C1 segment of cervical spinal cord (tissue), 14 donors: ENCODE measurements around the gene ABAT.

ENCODE experiments used
- DNase-seq, 14 donors: peaks; one replicate each; lab custom pipeline; 2025; lab: John Stamatoyannopoulos, UW

Gene ABAT

DNA sequence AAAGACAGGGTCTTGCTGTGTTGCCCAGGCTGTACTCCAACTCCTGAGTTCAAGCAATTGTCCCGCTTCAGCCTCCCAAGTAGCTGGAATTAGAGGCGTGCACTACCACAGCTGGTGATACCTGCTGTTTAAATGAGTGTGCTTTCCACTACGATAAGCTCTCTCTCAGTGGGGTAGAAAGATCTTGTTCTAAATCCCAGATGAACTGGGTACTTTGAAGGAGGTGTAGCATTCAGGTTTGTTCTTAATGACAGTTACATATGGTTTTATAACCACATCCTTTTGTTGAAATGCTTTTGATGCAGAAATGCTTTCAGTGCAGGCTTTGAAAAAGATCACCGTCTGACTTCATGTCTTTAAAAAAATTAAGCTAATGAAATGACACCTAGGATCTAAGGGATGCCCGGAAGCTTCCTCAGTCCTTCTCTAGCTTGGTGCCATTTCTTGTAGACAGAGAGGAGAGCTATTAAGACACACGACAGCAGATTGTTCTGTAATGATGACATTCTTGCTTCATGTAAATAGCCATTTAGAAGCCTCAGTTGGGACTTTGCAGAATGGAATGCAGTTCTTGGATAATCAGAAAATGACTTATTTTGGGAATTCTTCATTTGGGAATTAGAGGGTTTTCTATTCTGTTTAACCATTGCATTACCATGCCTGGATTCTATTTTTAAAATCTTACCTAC lies 142.7 kb downstream of the ABAT start:
- no peak for DNase-seq

DNA sequence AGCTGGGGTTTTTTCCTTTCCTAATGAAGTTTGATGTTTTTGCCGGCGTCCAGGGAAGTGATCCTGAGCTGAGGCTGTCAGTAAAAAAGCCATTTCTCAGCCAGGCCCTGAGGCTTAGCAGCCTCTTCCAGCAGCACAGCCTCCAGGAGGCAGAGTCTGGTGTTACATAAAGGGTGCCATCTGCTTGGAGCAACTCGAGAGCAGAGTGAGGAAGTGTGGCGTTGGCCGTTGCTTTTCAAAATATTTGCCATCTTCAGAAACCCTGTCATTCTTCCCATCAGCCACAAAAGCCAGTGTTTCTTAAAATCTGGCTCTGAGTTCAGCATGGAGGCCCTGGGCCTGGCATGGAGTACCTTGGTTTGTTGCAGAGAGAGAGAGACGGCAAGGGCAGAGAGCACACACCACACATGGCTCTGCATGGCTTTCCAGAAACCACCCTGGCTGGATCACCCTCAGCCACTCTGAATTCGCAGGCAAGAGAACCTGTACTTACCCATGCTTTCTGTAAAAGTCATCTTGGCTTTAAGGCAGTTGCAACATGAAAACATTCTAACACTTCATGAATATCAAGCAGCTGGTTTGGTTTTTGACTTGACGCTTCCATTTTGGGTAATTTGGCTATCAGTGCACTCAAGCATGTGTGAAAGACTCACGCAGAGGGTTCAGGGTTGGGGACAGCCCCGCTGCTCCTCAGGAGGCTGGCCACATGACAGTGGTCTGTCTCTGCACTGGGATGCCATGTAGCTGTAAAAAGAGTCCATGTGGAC lies 144.3 kb downstream of the ABAT start:
- no peak for DNase-seq

DNA sequence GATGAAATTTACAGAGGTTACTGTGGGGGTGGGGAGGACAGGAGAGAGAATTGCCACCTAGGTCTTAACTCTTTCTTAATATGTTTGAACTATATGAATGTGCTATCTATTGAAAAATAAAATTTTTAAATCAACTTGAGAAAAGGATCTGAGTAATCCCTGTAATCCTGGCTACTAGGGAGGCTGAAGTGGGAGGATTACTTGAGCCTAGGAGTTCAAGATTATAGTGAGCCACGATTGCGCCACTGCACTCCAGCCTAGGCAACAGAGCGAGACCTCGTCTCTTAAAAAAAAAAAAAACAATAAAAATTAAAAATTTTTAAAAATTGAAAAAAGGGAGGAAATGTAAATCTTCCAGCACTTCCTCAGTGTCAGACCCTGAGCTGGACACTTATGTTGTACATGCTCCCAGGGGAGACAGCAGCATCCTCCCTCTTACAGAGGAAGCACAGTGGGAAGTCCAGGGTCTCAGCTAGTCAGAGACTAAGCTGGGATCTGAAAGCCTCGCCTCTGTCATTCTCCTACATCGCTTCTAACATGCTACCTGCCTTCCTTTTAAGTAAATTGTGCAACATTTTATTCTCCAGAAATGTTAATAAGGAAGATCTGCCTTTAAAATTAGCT lies 145.1 kb downstream of the ABAT start:
- no peak for DNase-seq

DNA sequence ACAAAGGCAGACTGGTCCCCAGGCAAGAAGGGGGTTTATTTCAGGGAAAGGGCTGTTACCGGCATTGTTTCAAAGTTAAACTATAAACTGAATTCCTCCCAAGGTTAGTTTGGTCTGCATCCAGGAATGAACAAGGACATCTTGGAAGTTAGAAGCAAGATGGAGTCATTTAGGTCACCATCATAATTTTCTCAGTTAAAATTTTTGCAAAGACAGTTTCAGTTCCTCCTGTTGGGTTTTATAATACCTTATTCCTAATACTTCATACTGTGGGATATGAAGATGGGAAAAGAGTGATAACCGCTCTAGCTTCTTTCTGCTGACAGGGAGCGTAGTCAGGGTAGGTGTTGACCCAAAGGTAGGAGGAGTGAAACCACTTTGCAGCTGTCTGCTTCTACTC lies 148.0 kb downstream of the ABAT start:
- no peak for DNase-seq

DNA sequence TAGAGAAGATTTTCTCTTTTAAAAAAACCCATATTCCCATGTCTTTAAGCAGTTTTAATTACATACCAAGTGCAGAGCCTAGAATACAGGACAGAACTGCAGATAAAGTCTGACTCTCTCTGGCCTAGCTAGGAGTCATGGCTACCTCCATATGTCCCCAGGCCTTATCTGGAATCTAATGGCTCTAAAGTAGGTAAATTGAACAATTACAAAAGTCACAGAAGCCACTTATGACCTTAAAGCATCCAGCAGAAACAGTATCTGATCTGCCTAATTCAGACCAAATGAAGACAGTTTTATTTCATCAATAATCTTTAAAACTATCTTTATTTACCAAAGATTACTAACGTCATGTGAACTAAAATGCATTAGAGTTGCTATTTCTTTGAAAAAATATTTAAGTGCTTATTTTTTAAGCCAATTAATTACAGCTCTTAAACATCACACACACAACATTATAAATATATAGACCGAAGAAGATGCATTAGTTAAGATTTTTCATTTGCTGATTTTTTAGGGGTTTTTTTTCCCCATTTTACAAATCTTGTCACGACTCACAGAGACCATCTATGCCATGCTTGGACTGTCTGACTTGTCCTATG lies 152.0 kb downstream of the ABAT start:
- no peak for DNase-seq

DNA sequence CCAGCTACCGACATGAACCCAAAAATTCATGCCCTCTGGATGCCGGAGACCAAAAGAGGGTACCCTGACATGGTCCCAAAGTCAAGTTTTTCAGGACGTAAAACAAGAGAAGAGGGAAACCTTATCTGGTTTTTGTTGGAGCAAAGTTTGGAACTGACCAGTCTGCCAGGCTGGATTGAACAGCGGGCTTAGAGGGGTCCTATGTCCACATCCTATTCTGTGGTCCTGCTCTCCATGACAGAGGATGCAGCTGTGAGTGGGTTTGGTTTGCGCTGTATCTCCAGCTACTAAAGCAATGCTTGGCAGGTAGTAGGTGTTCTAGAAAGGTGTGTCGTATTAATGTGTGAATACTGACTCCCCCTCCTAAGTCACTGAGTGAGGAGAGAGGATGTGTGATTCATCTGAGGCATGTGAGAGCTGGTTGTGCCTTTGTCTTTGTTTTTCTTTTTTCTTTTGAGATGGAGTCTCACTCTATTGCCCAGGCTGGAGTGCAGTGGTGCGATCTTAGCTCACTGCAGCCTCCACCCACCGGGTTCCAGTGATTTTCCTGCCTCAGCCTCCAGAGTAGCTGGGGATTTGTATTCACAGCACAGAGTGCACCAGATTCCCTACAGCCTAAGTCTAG lies 154.2 kb downstream of the ABAT start:
- no peak for DNase-seq

DNA sequence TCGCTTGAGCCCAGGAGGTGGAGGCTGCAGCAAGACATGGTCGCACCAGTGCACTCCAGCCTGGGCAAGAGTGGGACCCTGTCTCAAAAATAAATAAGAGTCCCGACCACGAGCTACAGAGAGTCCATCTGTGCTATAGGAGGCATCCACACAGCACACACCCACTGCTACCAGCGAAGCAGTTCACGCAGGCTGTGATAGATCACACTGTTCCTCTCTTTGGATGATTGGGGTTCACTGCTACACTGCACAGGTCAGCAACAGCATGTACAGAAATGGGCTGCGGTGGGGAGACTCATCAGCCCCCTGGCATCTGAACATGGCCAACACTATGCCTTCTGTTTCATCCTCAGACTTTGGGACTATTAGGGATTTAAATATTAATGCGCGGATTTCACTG lies 157.0 kb downstream of the ABAT start:
- no peak for DNase-seq

DNA sequence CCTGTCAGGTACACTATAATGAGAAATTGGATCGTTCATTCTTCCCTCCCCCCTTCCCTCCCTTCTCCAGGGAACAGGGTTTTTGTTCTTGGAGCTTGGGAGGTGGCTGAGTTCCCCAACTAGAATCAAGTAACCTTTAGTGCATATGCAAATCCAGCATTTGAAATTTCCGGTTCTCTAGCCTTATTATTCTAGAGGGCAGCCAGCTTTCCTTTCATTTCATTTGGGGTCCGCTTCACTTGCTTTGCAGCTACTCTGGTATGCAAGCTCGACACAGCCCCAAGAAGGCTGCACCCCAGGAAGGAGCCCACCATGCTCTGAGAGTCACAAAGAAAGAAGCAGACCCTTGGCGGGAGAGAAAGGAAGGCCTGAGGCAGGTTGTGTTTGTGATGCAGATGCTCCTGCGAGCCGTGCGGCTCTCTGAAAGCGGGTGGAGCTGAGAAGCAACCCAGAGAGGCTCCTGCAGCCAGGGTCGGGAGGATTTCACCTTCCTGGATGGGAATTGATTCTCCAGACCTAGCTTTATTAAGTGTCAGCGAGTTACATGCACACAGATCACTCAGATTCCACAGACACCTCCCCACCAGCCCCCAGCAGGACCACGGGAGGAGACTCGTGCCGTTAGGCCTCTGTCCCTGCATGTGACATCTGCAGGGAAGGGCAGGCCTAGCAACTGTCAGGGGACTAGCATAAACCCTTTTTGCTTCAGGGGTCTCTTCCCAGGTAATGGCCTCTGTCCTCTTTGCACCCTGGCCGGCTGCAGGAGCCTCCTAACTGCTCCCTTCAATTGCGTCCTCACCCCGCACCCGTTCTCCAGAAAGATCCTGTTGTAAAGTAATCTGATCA lies 157.7 kb downstream of the ABAT start:
- no peak for DNase-seq

DNA sequence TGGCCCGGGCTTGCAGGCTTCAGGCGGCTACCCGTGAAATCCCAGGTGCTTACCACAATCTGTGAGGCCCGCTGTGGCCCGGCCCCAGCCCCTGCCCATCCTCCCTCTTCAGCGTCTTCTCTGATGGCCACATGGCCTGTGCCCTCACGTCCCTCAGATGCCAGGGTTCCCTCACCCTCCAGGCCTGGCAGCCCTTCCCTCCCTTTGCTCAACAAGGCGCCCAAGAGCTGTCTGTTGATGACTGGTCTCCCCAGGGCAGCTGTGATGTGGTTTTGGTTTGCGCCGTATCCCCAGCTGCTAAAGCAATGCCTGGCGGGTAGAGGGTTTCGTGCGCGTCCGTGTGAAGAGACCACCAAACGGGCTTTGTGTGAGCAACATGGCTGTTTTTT lies 158.3 kb downstream of the ABAT start:
- DNase-seq, result no peak
